MM.1S (cell line): Measurements from ENCODE around the gene SPSB3.

ENCODE experiments used
- DNase-seq: peaks from one replicate; pipeline ENCODE4 v3.0.0-alpha.2; 2015
- H2AFZ ChIP-seq: fragments of 300-600 bp; sonication (generic); 2 replicates; pipeline ENCODE4 v1.6.0; 2016; ENCODE audit warnings: antibody characterized with exemption, low read length
- H3F3A ChIP-seq: fragments of 300-600 bp; sonication (generic); 2 replicates; pipeline ENCODE4 v1.6.1; 2016; ENCODE audit warnings: mild to moderate bottlenecking, antibody characterized with exemption, low read length, moderate library complexity, mixed read lengths; ENCODE audit not compliant: insufficient read depth
- H3K27ac ChIP-seq: fragments of 300-600 bp; sonication (generic); 2 replicates; pipeline ENCODE4 v1.5.1; 2016; ENCODE audit warnings: mild to moderate bottlenecking, low read length
- H3K27me3 ChIP-seq: fragments of 300-600 bp; sonication (generic); replicated peaks from 2 replicates; pipeline ENCODE4 v1.6.0; 2016; ENCODE audit warnings: low read length; ENCODE audit not compliant: insufficient read depth
- H3K36me3 ChIP-seq: fragments of 300-600 bp; sonication (generic); replicated peaks from 2 replicates; pipeline ENCODE4 v1.6.1; 2016; ENCODE audit warnings: mild to moderate bottlenecking, low read length, mixed read lengths; ENCODE audit not compliant: insufficient read depth
- H3K4me1 ChIP-seq: fragments of 300-600 bp; sonication (generic); 2 replicates; pipeline ENCODE4 v1.6.1; 2016; ENCODE audit warnings: low read length, mixed read lengths
- H3K4me2 ChIP-seq: fragments of 300-600 bp; sonication (generic); 2 replicates; pipeline ENCODE4 v1.6.0; 2016; ENCODE audit warnings: low read depth, low read length
- H3K4me3 ChIP-seq: fragments of 300-600 bp; sonication (generic); 2 replicates; pipeline ENCODE4 v1.5.1; 2016; ENCODE audit warnings: low read length, mixed read lengths
- H3K79me2 ChIP-seq: fragments of 300-600 bp; sonication (generic); 2 replicates; pipeline ENCODE4 v1.6.1; 2016; ENCODE audit warnings: mixed run types, low read length, mixed read lengths
- H3K9ac ChIP-seq: fragments of 300-600 bp; sonication (generic); 2 replicates; pipeline ENCODE4 v1.6.1; 2016; ENCODE audit warnings: low read length, mixed read lengths
- H3K9me2 ChIP-seq: fragments of 300-600 bp; sonication (generic); replicated peaks from 2 replicates; pipeline ENCODE4 v1.6.1; 2016; ENCODE audit warnings: mild to moderate bottlenecking, low read length, mixed read lengths; ENCODE audit not compliant: insufficient read depth
- H3K9me3 ChIP-seq: fragments of 300-600 bp; sonication (generic); replicated peaks from 2 replicates; pipeline ENCODE4 v1.6.1; 2016; ENCODE audit warnings: mild to moderate bottlenecking, low read length, mixed read lengths; ENCODE audit not compliant: insufficient read depth
- H4K20me1 ChIP-seq: fragments of 300-600 bp; sonication (generic); 2 replicates; pipeline ENCODE4 v1.6.1; 2016; ENCODE audit warnings: mild to moderate bottlenecking, low read length, moderate library complexity, mixed read lengths; ENCODE audit not compliant: insufficient read depth
- CTCF ChIP-seq: fragments of 300-600 bp; sonication (generic); IDR thresholded peaks from 2 replicates; pipeline ENCODE4 v1.5.1; 2016; ENCODE audit warnings: antibody characterized with exemption, low read length, mixed read lengths
- EZH2 ChIP-seq: fragments of 300-600 bp; sonication (generic); optimal IDR thresholded peaks from 2 replicates; pipeline ENCODE3; 2017; ENCODE audit warnings: low read depth, mild to moderate bottlenecking, antibody characterized with exemption, low read length, mixed read lengths
- EZH2phosphoT487 ChIP-seq: fragments of 300-600 bp; sonication (generic); IDR thresholded peaks from 2 replicates; pipeline ENCODE4 v1.6.1; 2018; ENCODE audit warnings: antibody characterized with exemption, low read length

The SPSB3 gene

GRCh38 chr16:1768767-1769401 lies 13.5 kb downstream of the SPSB3 start:
- Histone ChIP-seq H3F3A (peaks cover 13% of the 10 kb centered on the region), H2AFZ (no peak overlapping the region), H3K36me3 (no peaks in the 10 kb centered on the region), H4K20me1 (no peaks in the 10 kb centered on the region), H3K4me2 (no peak overlapping the region), H3K79me2 (peaks cover 26% of the 10 kb centered on the region), H3K27me3 (no peaks in the 10 kb centered on the region), H3K9me3 (no peaks in the 10 kb centered on the region), H3K9me2 (no peaks in the 10 kb centered on the region), H3K4me1 (no peaks in the 10 kb centered on the region), H3K27ac (no peak overlapping the region), H3K9ac (no peak overlapping the region), H3K4me3 (no peak overlapping the region)
- DNase-seq, result no peak
- TF ChIP-seq EZH2, result no peak
- no peak for TF ChIP-seq EZH2phosphoT487
- TF ChIP-seq CTCF, result no peak

- Histone ChIP-seq H3K36me3 (no peaks in the 10 kb centered on the region), H3K27me3 (no peaks in the 10 kb centered on the region)
- no peak for DNase-seq
Measured at GRCh38 chr16:1768061-1768766, 14.2 kb downstream of the SPSB3 start.

GRCh38 chr16:1767116-1767994 lies 15.0 kb downstream of the SPSB3 start:
- no peak for TF ChIP-seq EZH2
- TF ChIP-seq CTCF, result no peak
- TF ChIP-seq EZH2phosphoT487, result no peak
- no peaks in the 10 kb centered on the region for H3K36me3 ChIP-seq
- H3K79me2 ChIP-seq, result peaks cover 12% of the 10 kb centered on the region
- no peak overlapping the region for H3K4me3 ChIP-seq
- H3K9ac ChIP-seq, result no peak overlapping the region
- no peaks in the 10 kb centered on the region for H3K27me3 ChIP-seq
- DNase-seq, result no peak
- H3K9me3 ChIP-seq, result no peaks in the 10 kb centered on the region
- H4K20me1 ChIP-seq, result no peaks in the 10 kb centered on the region
- peaks cover 7% of the 10 kb centered on the region for H3F3A ChIP-seq
- no peak overlapping the region for H3K4me2 ChIP-seq
- H2AFZ ChIP-seq, result no peak overlapping the region
- H3K4me1 ChIP-seq, result no peaks in the 10 kb centered on the region
- H3K9me2 ChIP-seq, result no peaks in the 10 kb centered on the region
- H3K27ac ChIP-seq, result no peak overlapping the region

More at GRCh38 chr16:1768061-1768766, 14.2 kb downstream of the SPSB3 start:
- H3K9ac ChIP-seq, result no peak overlapping the region
- no peaks in the 10 kb centered on the region for H3K4me1 ChIP-seq
- H3K4me2 ChIP-seq, result no peak overlapping the region
- H3K4me3 ChIP-seq, result no peak overlapping the region
- TF ChIP-seq CTCF (no peak), EZH2 (no peak), EZH2phosphoT487 (no peak)
- H3F3A ChIP-seq, result peaks cover 13% of the 10 kb centered on the region
- no peaks in the 10 kb centered on the region for H3K9me2 ChIP-seq
- no peaks in the 10 kb centered on the region for H4K20me1 ChIP-seq
- no peak overlapping the region for H2AFZ ChIP-seq
- H3K9me3 ChIP-seq, result no peaks in the 10 kb centered on the region
- no peak overlapping the region for H3K27ac ChIP-seq
- peaks cover 20% of the 10 kb centered on the region for H3K79me2 ChIP-seq
